ENCODE data around the gene MBOAT1. TPM values are rescaled to one million over a fixed set of nuclear protein-coding genes. Genes with fewer than 3 reads are reported as not detected.

MBOAT1 gene
- polyA plus RNA-seq, 1 donor (not counting 4 experiments of a cell fraction or from before 2014, with no cell fraction given) = 4.9 TPM

DNA sequence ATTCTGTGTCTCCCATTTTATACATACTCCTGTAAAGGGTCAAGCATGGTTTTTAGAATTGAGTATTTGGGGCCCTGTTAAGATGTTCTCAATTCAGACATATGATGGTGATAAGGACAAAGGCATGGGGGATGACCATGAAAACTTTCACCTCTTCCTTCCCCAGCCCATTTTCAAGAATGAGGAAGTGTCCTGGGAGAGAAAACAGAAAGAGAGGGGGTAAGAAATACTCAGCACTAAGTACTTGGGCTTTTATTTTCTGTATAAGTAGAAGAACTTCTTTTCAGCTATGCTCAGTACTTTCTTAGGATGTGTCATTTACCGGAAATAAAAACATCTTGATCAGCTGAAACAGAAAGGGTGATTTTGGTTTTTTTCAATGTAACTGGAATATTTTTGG, 10.9 kb upstream of the MBOAT1 start:
- TF ChIP-seq CTCF (optimal IDR thresholded peaks at IDR 0.05 in 1 of 3, IDR thresholded peaks at IDR 0.05 in 1 of 3, conservative IDR thresholded peaks at IDR 0.05 in 1 of 3; ENCODE audit: extremely low read depth in 1 of 3, insufficient read depth in 2 of 3, low read length in 3 of 3) = no peak
- Histone ChIP-seq H3K9ac (ENCODE audit: control insufficient read depth, extremely low read depth, insufficient read depth, low read length) (no peak overlapping the region), H3K4me3 (ENCODE audit: control insufficient read depth in 2 of 3, extremely low read depth in 1 of 3, insufficient read depth in 2 of 3, low read depth in 1 of 3, low read length in 3 of 3) (no peak overlapping the region), H3K27me3 (ENCODE audit: control insufficient read depth, extremely low read depth, insufficient read depth, low read length) (no peaks in the 10 kb centered on the region), H3K4me2 (ENCODE audit: control insufficient read depth, extremely low read depth, insufficient read depth, low read depth, low read length) (no peak overlapping the region), H3K9me3 (ENCODE audit: control insufficient read depth, low read depth, low read length) (no peaks in the 10 kb centered on the region), H4K20me1 (ENCODE audit: control insufficient read depth, extremely low read depth, insufficient read depth, low read length) (no peaks in the 10 kb centered on the region), H3K79me2 (ENCODE audit: control insufficient read depth, insufficient read depth, low read length) (no peaks in the 10 kb centered on the region), H3K9me1 (ENCODE audit: control insufficient read depth, extremely low read depth, insufficient read depth, low read length) (no peaks in the 10 kb centered on the region), H3K4me1 (ENCODE audit: control insufficient read depth, extremely low read depth, insufficient read depth, low read length) (no peaks in the 10 kb centered on the region), H3K36me3 (ENCODE audit: control insufficient read depth in 2 of 2, extremely low read depth in 1 of 2, insufficient read depth in 2 of 2, low read length in 2 of 2) (no peaks in the 10 kb centered on the region), H3K27ac (ENCODE audit: control insufficient read depth, insufficient read depth, low read length) (no peak overlapping the region), H2AFZ (ENCODE audit: control insufficient read depth, low read length) (no peak overlapping the region)
- FAIRE-seq (no peak), DNase-seq (ENCODE audit: low read depth, low spot score) (no peak)
- dilution Hi-C loops (cut with MboI; ENCODE audit: extremely low pct_ligation_motif_present, low sequenced_read_pairs) = no loop called here

DNA sequence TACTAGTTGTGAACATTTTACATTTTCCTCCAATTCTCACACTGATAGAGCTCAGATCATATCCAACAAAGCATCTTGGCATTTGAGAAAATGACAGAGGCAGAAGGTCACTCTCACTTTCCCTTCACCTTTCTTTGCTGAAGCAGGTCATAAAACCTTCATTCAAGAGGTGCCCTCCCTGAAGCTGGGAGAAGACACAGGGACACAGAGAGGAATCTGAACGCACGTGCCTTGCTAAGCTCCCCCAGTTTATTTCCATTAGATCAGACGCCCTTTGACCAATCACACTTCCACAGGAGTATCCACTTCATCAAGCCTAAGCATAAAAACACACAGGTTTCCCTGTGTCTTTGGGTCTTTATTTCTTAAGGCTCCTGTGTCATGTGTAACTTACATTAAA, 9.2 kb upstream of the MBOAT1 start:
- peaks cover 11% of the 10 kb centered on the region for H3K4me1 ChIP-seq (ENCODE audit: control insufficient read depth, extremely low read depth, insufficient read depth, low read length)
- H3K79me2 ChIP-seq (ENCODE audit: control insufficient read depth, insufficient read depth, low read length) = no peaks in the 10 kb centered on the region
- no peak overlapping the region for H3K4me3 ChIP-seq (ENCODE audit: control insufficient read depth in 2 of 3, extremely low read depth in 1 of 3, insufficient read depth in 2 of 3, low read depth in 1 of 3, low read length in 3 of 3)
- no peak overlapping the region for H2AFZ ChIP-seq (ENCODE audit: control insufficient read depth, low read length)
- H3K9me3 ChIP-seq (ENCODE audit: control insufficient read depth, low read depth, low read length) = no peaks in the 10 kb centered on the region
- no peaks in the 10 kb centered on the region for H3K27me3 ChIP-seq (ENCODE audit: control insufficient read depth, extremely low read depth, insufficient read depth, low read length)
- no peaks in the 10 kb centered on the region for H3K36me3 ChIP-seq (ENCODE audit: control insufficient read depth in 2 of 2, extremely low read depth in 1 of 2, insufficient read depth in 2 of 2, low read length in 2 of 2)
- no peak overlapping the region for H3K27ac ChIP-seq (ENCODE audit: control insufficient read depth, insufficient read depth, low read length)
- no peak for TF ChIP-seq CTCF (optimal IDR thresholded peaks at IDR 0.05 in 1 of 3, IDR thresholded peaks at IDR 0.05 in 1 of 3, conservative IDR thresholded peaks at IDR 0.05 in 1 of 3; ENCODE audit: extremely low read depth in 1 of 3, insufficient read depth in 2 of 3, low read length in 3 of 3)
- no peak for TF ChIP-seq EZH2 (IDR thresholded peaks at IDR 0.05; ENCODE audit: low read length)
- dilution Hi-C loops (cut with MboI; ENCODE audit: extremely low pct_ligation_motif_present, low sequenced_read_pairs) = no loop called here
- H3K9ac ChIP-seq (ENCODE audit: control insufficient read depth, extremely low read depth, insufficient read depth, low read length) = no peak overlapping the region
- DNase-seq (ENCODE audit: low read depth, low spot score) (no peak), FAIRE-seq (no peak)
- H3K4me2 ChIP-seq (ENCODE audit: control insufficient read depth, extremely low read depth, insufficient read depth, low read depth, low read length) = no peak overlapping the region
- no peaks in the 10 kb centered on the region for H4K20me1 ChIP-seq (ENCODE audit: control insufficient read depth, extremely low read depth, insufficient read depth, low read length)
- H3K9me1 ChIP-seq (ENCODE audit: control insufficient read depth, extremely low read depth, insufficient read depth, low read length) = no peaks in the 10 kb centered on the region
